AG04449 (cell line): ENCODE data around the gene TAF6.
"Not testable (repeated sequence)": the region's sequence is repeated elsewhere in the genome, so short reads cannot be mapped to it uniquely, and the experiment has no call there.

ENCODE experiments used
- CTCF ChIA-PET: fragments of 350-600 bp; formaldehyde crosslinking; extraction: SDS; loops from one replicate; lab custom pipeline; 2021; ENCODE audit warnings: antibody characterized with exemption; lab: Yijun Ruan, JAX
- POLR2A ChIA-PET: fragments of 400-600, 350-600 bp; formaldehyde crosslinking; extraction: SDS; loops from one replicate; lab custom pipeline; 2020; ENCODE audit warnings: antibody characterized with exemption, inconsistent platforms; lab: Yijun Ruan, JAX
- DNase-seq: peaks from one replicate; pipeline ENCODE4 v3.0.0-alpha.2; 2010; ENCODE audit warnings: low read depth, low spot score
- H3K4me3 ChIP-seq: 2 replicates; pipeline ENCODE4 v1.5.1; 2011; ENCODE audit warnings: low read depth, mild to moderate bottlenecking, control low read depth, low read length
- CTCF ChIP-seq: IDR thresholded peaks from one replicate; pipeline ENCODE4 v1.5.1; 2011; ENCODE audit warnings: mild to moderate bottlenecking, moderate library complexity, low read length, control low read depth, inconsistent platforms; ENCODE audit not compliant: insufficient read depth; ENCODE audit errors: missing control alignments

Gene TAF6

GRCh38 chr7:100130608-100131453 is 11.7 kb upstream of the TAF6 start:
- POLR2A ChIA-PET: no interaction called here

GRCh38 chr7:100130220-100130607 is 11.1 kb upstream of the TAF6 start:
- DNase-seq, H3K4me3 ChIP-seq, POLR2A ChIA-PET: not testable (repeated sequence)
- CTCF ChIA-PET: interaction anchor here (0.6 to 11.8 kb wide), 29 partner anchors 8 to 275 kb away, joined by 3 to 298 read pairs (median 5); partner anchors contain the start of genes CNPY4, LAMTOR4, PVRIG and TRAPPC14

More at GRCh38 chr7:100130608-100131453, 11.7 kb upstream of the TAF6 start:
- peak; percentile 91 for TF ChIP-seq CTCF
- DNase-seq: no peak
- no peak overlapping the region for H3K4me3 ChIP-seq
- CTCF ChIA-PET: interaction anchor here (0.5 to 11.8 kb wide), 39 partner anchors 8 to 1125 kb away, joined by 3 to 298 read pairs (median 4); partner anchors contain the start of genes CNPY4, GPC2, LAMTOR4 and PVRIG

GRCh38 chr7:100128637-100128963 is 9.4 kb upstream of the TAF6 start:
- CTCF ChIA-PET: interaction anchor here (0.6 to 11.8 kb wide), 9 partner anchors 8 to 135 kb away, joined by 3 to 298 read pairs (median 5); partner anchors contain the start of genes CNPY4, LAMTOR4 and PVRIG
- POLR2A ChIA-PET: interaction anchor here (1.0 kb wide), 1 partner anchor 135 kb away, joined by 3 read pairs; no protein-coding TSS in a partner anchor
- no peak for DNase-seq
- H3K4me3 ChIP-seq: no peak overlapping the region
- TF ChIP-seq CTCF: no peak

GRCh38 chr7:100127866-100128636 is 8.9 kb upstream of the TAF6 start:
- ChIA-PET POLR2A (interaction anchor here (1.0 kb wide), 1 partner anchor 134 kb away, joined by 3 read pairs; no protein-coding TSS in a partner anchor), CTCF (interaction anchor here (0.6 to 11.8 kb wide), 8 partner anchors 7 to 134 kb away, joined by 3 to 298 read pairs (median 14); partner anchors contain the start of genes CNPY4, LAMTOR4 and PVRIG)
- DNase-seq: no peak
- peak overlapping the region; percentile 94 for H3K4me3 ChIP-seq
- TF ChIP-seq CTCF: no peak

GRCh38 chr7:100126931-100127865 is 8.0 kb upstream of the TAF6 start, which contains the start of gene MBLAC1:
Gene MBLAC1 (plus strand): TSS chr7:100126967. CDS start chr7:100127396, 429 bp downstream.
- peak; percentile 63 for DNase-seq
- ChIA-PET POLR2A (interaction anchor here (0.6 to 1.0 kb wide), 3 partner anchors 22 to 32 kb away, joined by 3 to 8 read pairs (median 5); partner anchors contain the start of genes AP4M1 and LAMTOR4), CTCF (interaction anchor here (7.0 to 11.8 kb wide), 2 partner anchors 17 to 87 kb away, joined by 167 to 298 read pairs; partner anchors contain the start of genes LAMTOR4 and PVRIG)
- H3K4me3 ChIP-seq: peak within 1 kb of the TSS; percentile 94
- TF ChIP-seq CTCF: no peak
